Measurements from ENCODE around the gene EN1.

The EN1 gene

GRCh38 chr2:118822572-118822971, 24.9 kb downstream of the EN1 start:
- DNase-seq (ENCODE audit: low spot score) (no peak), FAIRE-seq (no peak)

- FAIRE-seq, result no peak
- no peak for DNase-seq (ENCODE audit: low spot score)
Observed at GRCh38 chr2:118822015-118822414, 25.4 kb downstream of the EN1 start.

- DNase-seq (ENCODE audit: low spot score), result no peak
- FAIRE-seq, result no peak
Observed at GRCh38 chr2:118817469-118817868, 30.0 kb downstream of the EN1 start.

- no peak for FAIRE-seq
- no peak for DNase-seq (ENCODE audit: low spot score)
Observed at GRCh38 chr2:118816669-118817068, 30.8 kb downstream of the EN1 start.

GRCh38 chr2:118815731-118816130, 31.7 kb downstream of the EN1 start:
- FAIRE-seq (no peak), DNase-seq (ENCODE audit: low spot score) (no peak)

- no peak for DNase-seq (ENCODE audit: low spot score)
- no peak for FAIRE-seq
Observed at GRCh38 chr2:118815314-118815713, 32.1 kb downstream of the EN1 start.

- FAIRE-seq (no peak), DNase-seq (ENCODE audit: low spot score) (no peak)
Observed at GRCh38 chr2:118814368-118814767, 33.1 kb downstream of the EN1 start.

- DNase-seq (ENCODE audit: low spot score), result no peak
- FAIRE-seq, result no peak
Observed at GRCh38 chr2:118813601-118814339, 33.7 kb downstream of the EN1 start.

GRCh38 chr2:118813111-118813510, 34.3 kb downstream of the EN1 start:
- DNase-seq (ENCODE audit: low spot score), result no peak
- no peak for FAIRE-seq

GRCh38 chr2:118812552-118812951, 34.9 kb downstream of the EN1 start:
- no peak for FAIRE-seq

GRCh38 chr2:118811514-118812115, 35.8 kb downstream of the EN1 start:
- FAIRE-seq (no peak), DNase-seq (ENCODE audit: low spot score) (no peak)

More at GRCh38 chr2:118812552-118812951, 34.9 kb downstream of the EN1 start:
- no peak for DNase-seq (ENCODE audit: low spot score)

GRCh38 chr2:118810766-118811165, 36.7 kb downstream of the EN1 start:
- DNase-seq (ENCODE audit: low spot score) (no peak), FAIRE-seq (no peak)

- FAIRE-seq, result no peak
- DNase-seq (ENCODE audit: low spot score), result no peak
Observed at GRCh38 chr2:118808429-118808809, 39.0 kb downstream of the EN1 start.

GRCh38 chr2:118807668-118808428, 39.6 kb downstream of the EN1 start:
- FAIRE-seq, result no peak
- DNase-seq (ENCODE audit: low spot score), result no peak

GRCh38 chr2:118806797-118807667, 40.4 kb downstream of the EN1 start:
- DNase-seq (ENCODE audit: low spot score) (no peak), FAIRE-seq (no peak)

- FAIRE-seq (no peak), DNase-seq (ENCODE audit: low spot score) (no peak)
Observed at GRCh38 chr2:118805064-118805690, 42.3 kb downstream of the EN1 start.

GRCh38 chr2:118803012-118803411, 44.4 kb downstream of the EN1 start:
- no peak for DNase-seq (ENCODE audit: low spot score)
- FAIRE-seq, result no peak

- FAIRE-seq, result no peak
- DNase-seq (ENCODE audit: low spot score), result no peak
Observed at GRCh38 chr2:118801151-118801550, 46.3 kb downstream of the EN1 start.

GRCh38 chr2:118800736-118801135, 46.7 kb downstream of the EN1 start:
- FAIRE-seq, result no peak
- no peak for DNase-seq (ENCODE audit: low spot score)

GRCh38 chr2:118794546-118794945, 52.9 kb downstream of the EN1 start:
- DNase-seq (ENCODE audit: low spot score) (no peak), FAIRE-seq (no peak)
